Measurements from ENCODE around the gene GRIA2.

GRCh38 chr4:157287445-157287844, 66.9 kb downstream of the GRIA2 start:
- TF ChIP-seq, protein P1, sequence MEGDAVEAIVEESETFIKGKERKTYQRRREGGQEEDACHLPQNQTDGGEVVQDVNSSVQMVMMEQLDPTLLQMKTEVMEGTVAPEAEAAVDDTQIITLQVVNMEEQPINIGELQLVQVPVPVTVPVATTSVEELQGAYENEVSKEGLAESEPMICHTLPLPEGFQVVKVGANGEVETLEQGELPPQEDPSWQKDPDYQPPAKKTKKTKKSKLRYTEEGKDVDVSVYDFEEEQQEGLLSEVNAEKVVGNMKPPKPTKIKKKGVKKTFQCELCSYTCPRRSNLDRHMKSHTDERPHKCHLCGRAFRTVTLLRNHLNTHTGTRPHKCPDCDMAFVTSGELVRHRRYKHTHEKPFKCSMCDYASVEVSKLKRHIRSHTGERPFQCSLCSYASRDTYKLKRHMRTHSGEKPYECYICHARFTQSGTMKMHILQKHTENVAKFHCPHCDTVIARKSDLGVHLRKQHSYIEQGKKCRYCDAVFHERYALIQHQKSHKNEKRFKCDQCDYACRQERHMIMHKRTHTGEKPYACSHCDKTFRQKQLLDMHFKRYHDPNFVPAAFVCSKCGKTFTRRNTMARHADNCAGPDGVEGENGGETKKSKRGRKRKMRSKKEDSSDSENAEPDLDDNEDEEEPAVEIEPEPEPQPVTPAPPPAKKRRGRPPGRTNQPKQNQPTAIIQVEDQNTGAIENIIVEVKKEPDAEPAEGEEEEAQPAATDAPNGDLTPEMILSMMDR (IDR thresholded peaks at IDR 0.05), result no peak
- no peak for TF ChIP-seq POLR2A (IDR thresholded peaks at IDR 0.05)
